ENCODE results near the gene BORCS8. TPM values are rescaled to one million over a fixed set of nuclear protein-coding genes. Genes with fewer than 3 reads are reported as not detected.

BORCS8 gene
- total and polyA plus RNA-seq, 3 donors from 2014 or later = 17.7 to 36.6 (median 25.7) TPM

- no peaks in the 10 kb centered on the region for H3K27me3 ChIP-seq
- 80 to 86% methylated on average over 8 to 19 of the region's 19 CpGs for WGBS, 2 donors
- peak overlapping the region in 1 of 2 donors; percentile 62 for H3K4me3 ChIP-seq
- no peaks in the 10 kb centered on the region for H3K36me3 ChIP-seq (ENCODE audit: low read depth, missing control alignments)
- intact Hi-C loops (cut with DNase I; ENCODE audit: low total_unique reads) = no loop called here
- no peaks in the 10 kb centered on the region for H3K9me3 ChIP-seq
- peaks cover 6% of the 10 kb centered on the region for H3K4me1 ChIP-seq
- no peak for DNase-seq
- no peak for TF ChIP-seq POLR2A (IDR thresholded peaks at IDR 0.05)
- no peak for TF ChIP-seq CTCF (IDR thresholded peaks at IDR 0.05)
- no peak overlapping the region for H3K27ac ChIP-seq
Observed at GRCh38 chr19:19201697-19202630, 10.0 kb upstream of the BORCS8 start.

DNA sequence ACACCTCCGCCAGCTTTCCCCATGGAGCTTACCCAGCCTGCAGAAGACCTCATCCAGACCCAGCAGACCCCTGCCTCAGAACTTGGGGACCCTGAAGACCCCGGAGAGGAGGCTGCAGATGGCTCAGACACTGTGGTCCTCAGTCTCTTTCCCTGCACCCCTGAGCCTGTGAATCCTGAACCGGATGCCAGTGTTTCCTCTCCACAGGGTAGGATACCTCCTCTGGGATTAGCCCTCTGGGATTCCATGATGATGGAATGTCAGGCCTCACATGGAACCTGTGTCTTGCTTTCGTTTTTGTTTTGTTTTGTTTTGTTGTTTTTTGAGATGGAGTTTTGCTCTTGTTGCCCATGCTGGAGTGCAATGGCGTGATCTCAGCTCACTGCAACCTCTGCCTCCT, 2.0 kb upstream of the BORCS8 start:
- H3K27me3 ChIP-seq = no peaks in the 10 kb centered on the region
- H3K9me3 ChIP-seq = no peaks in the 10 kb centered on the region
- no peak overlapping the region for H3K4me3 ChIP-seq
- no peak for DNase-seq
- TF ChIP-seq POLR2A (IDR thresholded peaks at IDR 0.05) = no peak
- TF ChIP-seq CTCF (IDR thresholded peaks at IDR 0.05) = no peak
- intact Hi-C loops (cut with DNase I; ENCODE audit: low total_unique reads) = no loop called here
- H3K36me3 ChIP-seq (ENCODE audit: low read depth, missing control alignments) = no peaks in the 10 kb centered on the region
- WGBS, 2 donors = 75 to 76% methylated on average over 3 to 5 of the region's 5 CpGs
- H3K27ac ChIP-seq = no peak overlapping the region
- peaks cover 17% of the 10 kb centered on the region for H3K4me1 ChIP-seq

GRCh38 chr19:19192910-19193423, 1.0 kb upstream of the BORCS8 start:
- DNase-seq = no peak
- WGBS, 2 donors = 1% methylated on average over 19 to 22 of the region's 22 CpGs
- Histone ChIP-seq H3K27me3 (no peaks in the 10 kb centered on the region), H3K36me3 (ENCODE audit: low read depth, missing control alignments) (no peaks in the 10 kb centered on the region), H3K4me3 (peak overlapping the region; percentile 66 to 86), H3K4me1 (peaks cover 17% of the 10 kb centered on the region), H3K27ac (peak overlapping the region; percentile 57 to 70), H3K9me3 (no peaks in the 10 kb centered on the region)
- intact Hi-C loops (cut with DNase I; ENCODE audit: low total_unique reads) = no loop called here
- TF ChIP-seq CTCF (IDR thresholded peaks at IDR 0.05) = no peak
- no peak for TF ChIP-seq POLR2A (IDR thresholded peaks at IDR 0.05)

DNA sequence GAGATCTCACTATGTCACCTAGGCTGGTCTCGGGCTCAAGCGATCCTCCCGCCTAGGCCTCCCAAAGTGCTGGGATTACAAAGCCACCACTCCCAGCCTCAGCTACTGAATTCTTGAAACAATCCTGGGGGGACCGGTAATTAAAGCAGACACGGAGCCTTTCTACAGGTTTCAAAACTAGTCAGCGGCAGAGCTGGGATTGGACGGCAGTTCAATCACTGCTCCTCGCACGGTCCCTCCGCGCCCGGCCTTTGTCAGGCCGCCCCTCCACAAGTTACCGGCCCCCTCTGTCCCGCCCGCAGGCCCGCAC, 229 bp downstream of the BORCS8 start:
- 0 to 1% methylated on average over 13 to 17 of the region's 17 CpGs for WGBS, 2 donors
- intact Hi-C loops (cut with DNase I; ENCODE audit: low total_unique reads) = no loop called here

More for the DNA sequence above, 229 bp downstream of the BORCS8 start:
- Histone ChIP-seq H3K4me3 (peak overlapping the region; percentile 66 to 86), H3K27ac (peak overlapping the region; percentile 98 to 99), H3K36me3 (ENCODE audit: low read depth, missing control alignments) (no peaks in the 10 kb centered on the region), H3K27me3 (no peaks in the 10 kb centered on the region), H3K4me1 (peaks cover 17% of the 10 kb centered on the region), H3K9me3 (no peaks in the 10 kb centered on the region)
- no peak for DNase-seq
- TF ChIP-seq POLR2A (IDR thresholded peaks at IDR 0.05) (no peak), CTCF (IDR thresholded peaks at IDR 0.05) (no peak)

All from testis (tissue), 3 donors.